Fibroblast of mammary gland (primary cell): Measurements from ENCODE around the gene NT5DC1.

Source experiments
- DNase-seq: peaks from one replicate; pipeline ENCODE4 v3.0.0-alpha.2; 2010; ENCODE audit warnings: low read depth
- H3K4me3 ChIP-seq: 2 replicates; pipeline ENCODE4 v1.5.1; 2011; ENCODE audit warnings: low read depth, mild to moderate bottlenecking, low read length, moderate library complexity; ENCODE audit not compliant: control insufficient read depth
- TF ChIP-seq, protein P1 (sequence below): conservative IDR thresholded peaks from 2 replicates; pipeline ENCODE4 v1.5.1; 2011; ENCODE audit warnings: low read depth, low read length, inconsistent platforms; ENCODE audit not compliant: control insufficient read depth, insufficient read depth

Gene NT5DC1

DNA sequence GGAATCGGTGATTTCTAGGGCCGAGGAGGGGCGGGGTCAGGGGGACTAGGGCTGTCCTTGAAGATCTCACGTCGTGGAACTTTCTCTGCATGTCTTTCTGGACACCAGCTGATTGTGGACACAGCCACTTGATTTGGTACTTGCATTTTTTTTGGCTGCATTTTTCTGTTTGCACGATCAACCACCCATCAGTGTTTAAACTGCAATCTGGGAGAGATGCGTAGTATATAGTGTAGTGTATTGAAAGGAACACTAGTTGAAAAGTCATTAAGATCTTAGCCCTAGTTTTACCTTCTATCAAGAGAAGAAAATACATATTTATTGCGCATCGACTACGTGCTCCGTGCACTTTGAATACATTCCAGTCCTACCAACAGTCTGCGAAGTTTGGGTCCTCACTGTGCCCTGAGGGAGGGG lies 657 bp downstream of the NT5DC1 start:
- TF ChIP-seq, protein P1, sequence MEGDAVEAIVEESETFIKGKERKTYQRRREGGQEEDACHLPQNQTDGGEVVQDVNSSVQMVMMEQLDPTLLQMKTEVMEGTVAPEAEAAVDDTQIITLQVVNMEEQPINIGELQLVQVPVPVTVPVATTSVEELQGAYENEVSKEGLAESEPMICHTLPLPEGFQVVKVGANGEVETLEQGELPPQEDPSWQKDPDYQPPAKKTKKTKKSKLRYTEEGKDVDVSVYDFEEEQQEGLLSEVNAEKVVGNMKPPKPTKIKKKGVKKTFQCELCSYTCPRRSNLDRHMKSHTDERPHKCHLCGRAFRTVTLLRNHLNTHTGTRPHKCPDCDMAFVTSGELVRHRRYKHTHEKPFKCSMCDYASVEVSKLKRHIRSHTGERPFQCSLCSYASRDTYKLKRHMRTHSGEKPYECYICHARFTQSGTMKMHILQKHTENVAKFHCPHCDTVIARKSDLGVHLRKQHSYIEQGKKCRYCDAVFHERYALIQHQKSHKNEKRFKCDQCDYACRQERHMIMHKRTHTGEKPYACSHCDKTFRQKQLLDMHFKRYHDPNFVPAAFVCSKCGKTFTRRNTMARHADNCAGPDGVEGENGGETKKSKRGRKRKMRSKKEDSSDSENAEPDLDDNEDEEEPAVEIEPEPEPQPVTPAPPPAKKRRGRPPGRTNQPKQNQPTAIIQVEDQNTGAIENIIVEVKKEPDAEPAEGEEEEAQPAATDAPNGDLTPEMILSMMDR, result no peak
- DNase-seq, result no peak
- H3K4me3 ChIP-seq, result peak overlapping the region; percentile 64

DNA sequence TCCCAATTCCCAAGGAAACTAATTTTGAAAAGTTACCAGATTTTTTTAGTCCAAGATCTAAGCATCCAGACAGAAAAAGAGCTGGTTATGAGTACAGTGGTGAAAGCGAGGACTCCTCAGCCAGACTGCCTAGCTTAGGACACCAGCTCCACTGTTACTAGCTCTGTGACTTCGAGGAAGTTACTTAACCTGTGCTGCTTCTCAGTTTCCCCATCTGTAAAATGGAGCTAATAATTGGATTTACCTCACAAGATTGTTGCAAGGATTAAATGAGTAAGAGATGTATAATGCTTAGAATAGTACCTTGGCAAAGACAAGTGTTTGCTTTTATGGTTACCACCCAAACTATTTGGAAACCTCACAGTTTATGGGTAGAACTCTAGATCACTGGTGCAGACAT lies 1.1 kb downstream of the NT5DC1 start:
- DNase-seq, result no peak
- TF ChIP-seq, protein P1, result no peak
- H3K4me3 ChIP-seq, result peak overlapping the region; percentile 64

- H3K4me3 ChIP-seq, result no peak overlapping the region
- TF ChIP-seq, protein P1, result no peak
- DNase-seq, result no peak
These were observed 2.2 kb downstream of the NT5DC1 start for GRCh38 chr6:116102873-116103272.

- TF ChIP-seq, protein P1, result no peak
- no peak overlapping the region for H3K4me3 ChIP-seq
- no peak for DNase-seq
These were observed 4.0 kb downstream of the NT5DC1 start for GRCh38 chr6:116104636-116105035.

DNA sequence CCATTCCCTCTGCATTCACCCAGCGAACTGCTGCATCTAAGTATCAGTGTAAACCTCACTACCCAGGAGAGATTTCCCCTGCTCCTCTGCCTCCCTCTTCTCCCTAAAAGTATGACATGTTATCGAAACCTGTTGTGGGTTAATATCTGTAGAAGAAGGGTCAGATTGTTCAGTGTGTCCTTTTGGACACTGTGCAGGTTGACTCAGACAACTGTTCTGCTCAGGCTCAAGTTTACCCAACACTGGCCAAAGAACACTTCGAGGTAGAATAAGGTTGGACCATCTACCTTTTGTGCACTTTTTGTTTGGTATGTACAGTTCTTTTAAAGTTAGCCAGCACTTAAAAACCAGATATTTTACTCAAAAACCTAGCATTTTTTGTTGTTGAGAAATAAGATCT lies 4.6 kb downstream of the NT5DC1 start:
- no peak overlapping the region for H3K4me3 ChIP-seq
- no peak for DNase-seq

DNA sequence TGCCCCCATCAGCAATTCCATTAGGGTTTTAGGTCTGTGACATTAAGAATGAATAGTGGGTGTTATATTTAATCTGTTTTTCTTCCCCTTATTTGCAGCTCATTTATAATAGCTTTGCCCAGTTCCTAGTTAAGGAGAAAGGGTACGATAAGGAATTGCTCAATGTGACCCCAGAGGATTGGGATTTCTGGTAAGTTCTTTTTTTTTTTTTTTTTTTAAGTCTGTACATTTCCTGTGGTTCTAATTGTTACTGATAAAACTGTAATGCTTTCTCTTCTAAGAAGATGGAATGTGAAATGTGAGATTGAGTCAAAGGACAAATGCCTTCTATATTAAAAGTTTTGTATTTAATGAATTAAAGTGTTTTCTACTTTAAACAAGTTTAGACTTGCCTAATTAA lies 5.5 kb downstream of the NT5DC1 start:
- TF ChIP-seq, protein P1, result no peak
- peak; percentile 47 for DNase-seq
- no peak overlapping the region for H3K4me3 ChIP-seq

More for the DNA sequence above, 4.6 kb downstream of the NT5DC1 start:
- TF ChIP-seq, protein P1, result no peak

- no peak overlapping the region for H3K4me3 ChIP-seq
- no peak for DNase-seq
- TF ChIP-seq, protein P1, result no peak
These were observed 8.2 kb downstream of the NT5DC1 start for GRCh38 chr6:116108836-116109235.
